SH-SY5Y (cell line): ENCODE measurements around the gene MEIKIN.

Experiments
- GATA2 ChIP-seq: IDR thresholded peaks from 2 replicates; pipeline ENCODE4 v1.6.1; 2011; ENCODE audit warnings: mild to moderate bottlenecking, low read depth, low read length
- GATA3 ChIP-seq: IDR thresholded peaks from 2 replicates; pipeline ENCODE4 v1.6.1; 2011; ENCODE audit warnings: low read depth, mild to moderate bottlenecking, low read length, moderate library complexity

- TF ChIP-seq GATA2 (no peak), GATA3 (no peak)
Measured at GRCh38 chr5:131796793-131797693, 148.4 kb downstream of the MEIKIN start, which contains the start of gene FNIP1.
